H1 (cell line): ENCODE results near the gene SGMS1. TPM values are rescaled to one million over a fixed set of nuclear protein-coding genes. Genes with fewer than 3 reads are reported as not detected.

ENCODE experiments used
- CBX5 ChIP-seq: fragments of 300-800, 300-1000 bp; sonication (generic); IDR thresholded peaks from 2 replicates; pipeline ENCODE4 v1.7.1; 2016; ENCODE audit warnings: antibody characterized with exemption, low read length, low read depth
- HDAC6 ChIP-seq: IDR thresholded peaks from one replicate; pipeline ENCODE4 v1.7.1; 2012; ENCODE audit warnings: low read depth, mild to moderate bottlenecking, inconsistent platforms, low read length, moderate library complexity
- SP4 ChIP-seq: IDR thresholded peaks from 2 replicates; pipeline ENCODE4 v1.6.1; 2012; ENCODE audit warnings: low read length, inconsistent platforms
- polyA plus RNA-seq, 7 experiments: library from polyadenylated mRNA; depleted of rRNA in 3 of 7; stranded (reverse) in 5 of 7; unstranded in 2 of 7; fragments of >200 nt in 5 of 7; fragments of 200-250 nt in 2 of 7; gene quantifications; 1 replicate in 5 of 7; 2 replicates in 1 of 7; 4 replicates in 1 of 7; pipeline versions ENCODE4 v1.2.1 to v1.2.3, GENCODE V29; 2011 to 2013; ENCODE audit warnings: missing spikeins in 2 of 7, mixed read lengths in 2 of 7
- total RNA-seq: library from RNA; stranded (reverse); fragmentation: NEBNext Ultra II Directional; extraction: Animal tissue kit (Norgen Biotek cat#: 25700); gene quantifications from 2 replicates; pipeline ENCODE4 v1.2.1, GENCODE V29; 2021
- TF ChIP-seq, protein P1 (sequence below): IDR thresholded peaks from 2 replicates; pipeline ENCODE4 v1.6.1; 2011; ENCODE audit warnings: low read depth, mild to moderate bottlenecking, low read length; ENCODE audit not compliant: insufficient read depth

Gene SGMS1
- total and polyA plus RNA-seq, 2 of the 8 experiments (the other 6 are each of a cell fraction or from before 2014, with no cell fraction given): 6.0 to 15.6 TPM

DNA sequence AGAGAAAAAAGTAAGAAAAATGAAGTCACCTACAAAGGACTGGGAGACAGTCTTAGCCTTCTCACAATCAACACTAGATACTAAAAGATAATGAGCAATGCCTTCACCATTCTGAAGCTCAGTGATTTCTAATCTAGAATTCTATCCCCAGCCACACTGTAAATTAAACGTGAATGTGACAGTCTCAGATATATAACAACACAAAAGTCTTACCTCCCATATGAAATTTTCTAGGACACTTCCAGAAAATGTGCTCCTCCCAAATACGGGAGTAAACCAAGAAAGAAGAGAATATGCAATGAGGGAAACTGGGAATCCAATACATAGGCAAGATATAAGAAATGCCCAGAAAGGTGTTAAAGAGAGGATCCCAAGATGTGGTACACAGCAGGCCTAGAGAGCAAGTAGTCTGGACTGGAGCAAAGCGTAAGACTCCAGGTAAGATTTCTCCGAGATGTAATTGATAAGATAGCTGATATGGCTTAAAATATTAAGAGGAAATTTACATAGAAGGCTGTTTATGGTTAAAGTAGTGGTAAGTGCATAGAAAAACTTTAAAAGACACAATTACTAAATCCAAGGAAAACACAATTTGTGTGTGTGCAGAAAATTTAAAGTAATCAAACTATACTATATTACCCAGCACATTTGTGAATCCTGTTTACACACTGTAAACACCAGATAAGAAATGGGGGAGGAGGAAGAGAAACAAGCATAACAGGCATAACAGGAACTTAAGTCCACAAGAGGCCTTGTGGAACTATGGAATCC is 44.1 kb downstream of the SGMS1 start (continued):
- no peak for TF ChIP-seq SP4
- TF ChIP-seq HDAC6: no peak
- TF ChIP-seq CBX5: no peak
- TF ChIP-seq, protein P1, sequence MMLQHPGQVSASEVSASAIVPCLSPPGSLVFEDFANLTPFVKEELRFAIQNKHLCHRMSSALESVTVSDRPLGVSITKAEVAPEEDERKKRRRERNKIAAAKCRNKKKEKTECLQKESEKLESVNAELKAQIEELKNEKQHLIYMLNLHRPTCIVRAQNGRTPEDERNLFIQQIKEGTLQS: no peak
